Stomach (tissue), 4 donors: ENCODE results near the gene CRYZL1.

Experiments
- CTCF ChIP-seq, 7 experiments: fragments of 450-650 bp in 4 of 7; fragments of 200-600 bp in 3 of 7; sonication (generic) in 3 of 7; IDR thresholded peaks; one replicate each; pipeline ENCODE4 v1.5.1; 2016 to 2019; ENCODE audit warnings: antibody characterized with exemption in 7 of 7, control low read depth in 2 of 7, mild to moderate bottlenecking in 1 of 7
- EP300 ChIP-seq: sonication (generic); formaldehyde crosslinking; IDR thresholded peaks from one replicate; pipeline ENCODE4 v1.6.1; 2017; ENCODE audit warnings: antibody characterized with exemption
- POLR2A ChIP-seq, 4 donors: fragments of 450-650 bp; IDR thresholded peaks; one replicate each; pipeline ENCODE4 v1.6.1; 2016; ENCODE audit warnings: antibody characterized with exemption in 4 of 4, control low read depth in 2 of 4, mild to moderate bottlenecking in 1 of 4, moderate library complexity in 1 of 4

- TF ChIP-seq CTCF (IDR thresholded peaks at IDR 0.05) (no peak), EP300 (no peak), POLR2A (IDR thresholded peaks at IDR 0.05) (no peak)
Observed at GRCh38 chr21:33559813-33560212, 81.7 kb downstream of the CRYZL1 start.
